Hematopoietic multipotent progenitor cell treated with erythropoietin and hydrocortisone succinate and interleukin-3 and kit ligand, for 6 days (in vitro differentiated cells): ENCODE results near the gene BIK.
"Not testable (repeated sequence)": the region's sequence is repeated elsewhere in the genome, so short reads cannot be mapped to it uniquely, and the experiment has no call there.

Source experiments
- DNase-seq: peaks from one replicate; pipeline ENCODE4 v3.0.0-alpha.2; 2015

The BIK gene

GRCh38 chr22:43142880-43143562, 32.5 kb downstream of the BIK start, which contains the start of gene MCAT:
TSS of gene MCAT (minus strand) at chr22:43143398. CDS start at chr22:43143348, 50 bp downstream.
- peak; percentile 92 for DNase-seq

- no peak for DNase-seq
Measured at GRCh38 chr22:43144949-43145348, 34.4 kb downstream of the BIK start.

- not testable (repeated sequence) for DNase-seq
Measured at GRCh38 chr22:43145371-43145770, 34.8 kb downstream of the BIK start.

GRCh38 chr22:43146332-43146731, 35.8 kb downstream of the BIK start:
- DNase-seq: not testable (repeated sequence)

GRCh38 chr22:43147821-43148220, 37.3 kb downstream of the BIK start:
- DNase-seq: peak; percentile 79

- DNase-seq: peak; percentile 75
Measured at GRCh38 chr22:43148581-43148980, 38.0 kb downstream of the BIK start.

- no peak for DNase-seq
Measured at GRCh38 chr22:43150731-43151206, 40.2 kb downstream of the BIK start.

- DNase-seq: peak; percentile 74
Measured at GRCh38 chr22:43151251-43152002, 40.9 kb downstream of the BIK start, which contains the start of gene TSPO. TSS of gene TSPO (plus strand) at chr22:43151559. CDS start at chr22:43159239, 7,680 bp downstream.

- DNase-seq: no peak
Measured at GRCh38 chr22:43152003-43152356, 41.4 kb downstream of the BIK start.

GRCh38 chr22:43152357-43153071, 42.0 kb downstream of the BIK start:
- DNase-seq: peak; percentile 95

- DNase-seq: no peak
Measured at GRCh38 chr22:43153899-43154298, 43.3 kb downstream of the BIK start.

- DNase-seq: no peak
Measured at GRCh38 chr22:43154887-43155536, 44.5 kb downstream of the BIK start.

GRCh38 chr22:43155789-43156188, 45.2 kb downstream of the BIK start:
- DNase-seq: no peak

GRCh38 chr22:43156413-43156812, 45.9 kb downstream of the BIK start:
- DNase-seq: no peak

- no peak for DNase-seq
Measured at GRCh38 chr22:43157874-43158546, 47.5 kb downstream of the BIK start.

- no peak for DNase-seq
Measured at GRCh38 chr22:43158778-43159483, 48.4 kb downstream of the BIK start.

- DNase-seq: no peak
Measured at GRCh38 chr22:43159484-43160178, 49.1 kb downstream of the BIK start.

GRCh38 chr22:43160497-43161126, 50.1 kb downstream of the BIK start:
- DNase-seq: no peak

GRCh38 chr22:43162412-43163150, 52.0 kb downstream of the BIK start:
- DNase-seq: no peak
